Muscle of leg (tissue), 11 donors: Measurements from ENCODE around the gene KANSL2. TPM values are rescaled to one million over a fixed set of nuclear protein-coding genes. Genes with fewer than 3 reads are reported as not detected.
"Not testable (repeated sequence)": the region's sequence is repeated elsewhere in the genome, so short reads cannot be mapped to it uniquely, and the experiment has no call there.

Experiments
- DNase-seq: peaks from one replicate; pipeline ENCODE4 v3.0.0; 2013
- H3K27ac ChIP-seq: one replicate; pipeline ENCODE4 v1.5.1; 2013; ENCODE audit warnings: mild to moderate bottlenecking, low read length, control low read depth
- H3K27me3 ChIP-seq: one replicate; pipeline ENCODE4 v1.6.1; 2013; ENCODE audit warnings: low read length; ENCODE audit not compliant: control insufficient read depth, insufficient read depth
- H3K36me3 ChIP-seq: one replicate; pipeline ENCODE4 v1.6.1; 2013; ENCODE audit warnings: low read length; ENCODE audit not compliant: control insufficient read depth, insufficient read depth
- H3K4me1 ChIP-seq: one replicate; pipeline ENCODE4 v1.6.1; 2013; ENCODE audit warnings: low read length; ENCODE audit not compliant: control insufficient read depth, insufficient read depth
- H3K4me3 ChIP-seq: one replicate; pipeline ENCODE4 v1.5.1; 2013; ENCODE audit warnings: low read length, control low read depth
- H3K9me3 ChIP-seq: replicated peaks from 2 replicates; pipeline ENCODE4 v1.6.1; 2013; ENCODE audit warnings: low read depth, low read length; ENCODE audit not compliant: control insufficient read depth
- WGBS: methylation state at CpG from one replicate; pipeline ENCODE4 v1.1.5; 2013; ENCODE audit warnings: missing lambda C conversion rate; ENCODE audit not compliant: insufficient coverage; 5-methylcytosine and 5-hydroxymethylcytosine counted together
- polyA plus RNA-seq, 8 donors: library from polyadenylated mRNA; unstranded; fragments of 120-200 nt; gene quantifications; one replicate each; pipeline versions ENCODE4 v1.2.1 to v1.2.3, GENCODE V29; 2013; ENCODE audit warnings: inconsistent platforms in 1 of 8, low replicate concordance in 1 of 8; ENCODE audit not compliant: insufficient read length in 8 of 8, insufficient read depth in 1 of 8
- total RNA-seq: library from RNA; stranded (reverse); fragments of 120-200 nt; gene quantifications from one replicate; pipeline ENCODE4 v1.2.4, GENCODE V29; 2013

The KANSL2 gene
- total and polyA plus RNA-seq, 9 donors = 26.1 to 36.6 (median 30.5) TPM

DNA sequence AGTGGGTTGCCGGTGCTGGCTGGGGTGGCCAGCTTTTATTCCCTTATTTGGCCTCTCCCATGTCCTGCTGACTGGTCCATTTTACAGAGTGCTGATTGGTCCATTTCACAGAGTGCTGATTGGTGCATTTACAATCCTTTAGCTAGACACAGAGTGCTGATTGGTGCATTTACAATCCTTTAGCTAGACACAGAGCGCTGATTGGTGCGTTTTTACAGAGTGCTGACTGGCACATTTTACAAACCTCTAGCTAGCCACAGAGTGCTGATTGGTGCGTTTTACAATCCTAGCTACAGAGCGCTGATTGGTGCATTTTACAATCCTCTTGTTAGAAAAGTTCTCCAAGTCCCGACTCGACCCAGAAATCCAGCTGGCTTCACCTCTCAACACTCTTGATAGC, 59.0 kb downstream of the KANSL2 start:
- DNase-seq, H3K4me3 ChIP-seq, H3K27ac ChIP-seq, H3K27me3 ChIP-seq, H3K9me3 ChIP-seq, H3K4me1 ChIP-seq, H3K36me3 ChIP-seq: not testable (repeated sequence)
- 97% methylated on average over 7 of the region's 7 CpGs for whole genome bisulfite sequencing

DNA sequence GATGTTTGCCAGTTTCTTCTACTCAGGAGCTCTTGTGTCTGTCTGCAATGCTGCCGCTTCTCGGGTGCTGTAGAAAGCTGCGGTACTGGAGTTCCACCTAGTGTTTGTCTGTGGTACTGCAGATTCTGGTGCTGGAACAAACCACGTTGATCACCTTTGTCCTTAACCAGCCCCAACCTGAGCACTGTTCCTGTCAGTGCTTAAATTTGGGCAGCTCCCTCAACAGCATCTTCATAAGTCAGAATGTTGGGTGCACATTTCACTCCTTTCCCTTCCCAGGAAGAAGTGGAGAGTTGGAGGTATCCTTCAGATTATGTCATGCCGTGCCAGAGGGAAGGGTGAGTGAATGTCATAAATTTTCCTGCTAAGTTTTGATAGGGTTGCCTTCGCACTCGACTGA, 63.5 kb downstream of the KANSL2 start:
- no CpG with 5 or more reads among the region's 7 CpGs for WGBS
- H3K4me1 ChIP-seq = no peaks in the 10 kb centered on the region
- peaks cover 2% of the 10 kb centered on the region for H3K27me3 ChIP-seq
- DNase-seq = peak; percentile 75
- no peak overlapping the region for H3K4me3 ChIP-seq
- no peak overlapping the region for H3K27ac ChIP-seq
- H3K9me3 ChIP-seq = peaks cover 3% of the 10 kb centered on the region
- H3K36me3 ChIP-seq = no peaks in the 10 kb centered on the region

DNA sequence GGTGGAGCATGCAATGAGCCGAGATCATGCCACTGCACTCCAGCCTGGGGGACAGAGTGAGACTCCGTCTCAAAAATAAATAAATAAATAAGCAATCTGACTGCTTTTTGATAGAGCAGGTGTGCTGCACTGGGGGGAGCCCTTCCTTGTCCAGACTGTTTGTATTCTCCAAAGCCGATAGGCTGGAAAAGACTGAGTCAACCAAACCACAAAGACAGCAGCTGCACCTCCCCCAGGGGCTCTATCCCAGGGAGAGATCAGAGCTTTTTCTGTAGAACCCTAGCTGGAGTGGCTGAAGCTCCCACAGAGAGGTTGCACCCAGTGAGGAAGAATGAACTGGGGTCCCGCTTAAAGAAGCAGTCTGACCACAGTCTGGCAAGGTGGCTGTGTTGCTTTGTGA, 66.4 kb downstream of the KANSL2 start:
- WGBS = no CpG with 5 or more reads among the region's 4 CpGs
- no peaks in the 10 kb centered on the region for H3K36me3 ChIP-seq
- H3K27ac ChIP-seq = no peak overlapping the region
- no peak for DNase-seq
- no peaks in the 10 kb centered on the region for H3K4me1 ChIP-seq
- H3K27me3 ChIP-seq = peaks cover 2% of the 10 kb centered on the region
- H3K9me3 ChIP-seq = peaks cover 3% of the 10 kb centered on the region
- H3K4me3 ChIP-seq = no peak overlapping the region

DNA sequence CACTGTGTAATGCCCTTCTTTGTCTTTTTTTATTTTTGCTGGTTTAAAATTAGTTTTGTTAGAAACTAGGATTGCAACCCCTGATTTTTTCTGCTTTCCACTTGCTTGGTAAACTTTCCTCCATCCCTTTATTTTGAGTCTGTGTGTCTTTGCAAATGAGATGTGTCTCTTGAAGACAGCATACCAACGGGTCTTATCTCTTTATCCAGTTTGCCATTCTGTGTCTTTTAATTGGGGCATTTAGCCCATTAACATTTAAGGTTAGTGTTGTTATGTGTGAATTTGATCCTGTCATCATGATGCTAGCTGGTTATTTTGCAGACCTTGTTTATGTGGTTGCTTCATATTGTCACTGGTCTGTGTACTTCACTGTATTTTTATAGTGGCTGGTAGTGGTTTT, 68.7 kb downstream of the KANSL2 start:
- WGBS = no CpG with 5 or more reads among the region's 1 CpG
- no peak for DNase-seq
- H3K9me3 ChIP-seq = peaks cover 5% of the 10 kb centered on the region
- no peaks in the 10 kb centered on the region for H3K36me3 ChIP-seq
- no peaks in the 10 kb centered on the region for H3K4me1 ChIP-seq
- H3K4me3 ChIP-seq = no peak overlapping the region
- H3K27ac ChIP-seq = no peak overlapping the region
- peaks cover 2% of the 10 kb centered on the region for H3K27me3 ChIP-seq

Other genes starting within 250 kb of the KANSL2 start
- not detected for gene ANP32D, start 209.7 kb downstream of the KANSL2 start, total RNA-seq
- under 1 TPM in 1 of 8 donors, not detected in 7; 0.15 TPM for gene ANP32D, start 209.7 kb downstream of the KANSL2 start, polyA plus RNA-seq
- 0.31 TPM for gene C12orf54, start 199.7 kb downstream of the KANSL2 start, total RNA-seq
- under 1 TPM in 7 of 8 donors, not detected in 1; 0.25 to 0.68 (median 0.38) TPM for gene C12orf54, start 199.7 kb downstream of the KANSL2 start, polyA plus RNA-seq
- not detected for gene OR8S1, start 156.6 kb downstream of the KANSL2 start, total RNA-seq
- not detected for gene OR8S1, start 156.6 kb downstream of the KANSL2 start, polyA plus RNA-seq
- not detected for gene LALBA, start 112.2 kb downstream of the KANSL2 start, total RNA-seq
- gene LALBA, start 112.2 kb downstream of the KANSL2 start, polyA plus RNA-seq = not detected
- gene CCNT1, start 34.5 kb upstream of the KANSL2 start, total RNA-seq = 19.2 TPM
- 10 to 100 TPM; 13.3 to 19.6 (median 16.1) TPM for gene CCNT1, start 34.5 kb upstream of the KANSL2 start, polyA plus RNA-seq
- 25.6 TPM for gene ADCY6, start 106.9 kb upstream of the KANSL2 start, total RNA-seq
- gene ADCY6, start 106.9 kb upstream of the KANSL2 start, polyA plus RNA-seq = 10 to 100 TPM; 30.3 to 46.0 (median 38.3) TPM
- gene CACNB3, start 136.3 kb upstream of the KANSL2 start, total RNA-seq = 10.6 TPM
- 10 to 100 TPM; 15.2 to 30.8 (median 20.2) TPM for gene CACNB3, start 136.3 kb upstream of the KANSL2 start, polyA plus RNA-seq
- gene DDX23, start 169.9 kb upstream of the KANSL2 start, total RNA-seq = 58.8 TPM
- 10 to 100 TPM; 52.9 to 75.1 (median 65.1) TPM for gene DDX23, start 169.9 kb upstream of the KANSL2 start, polyA plus RNA-seq
- 0.22 TPM for gene RND1, start 183.6 kb upstream of the KANSL2 start, total RNA-seq
- gene RND1, start 183.6 kb upstream of the KANSL2 start, polyA plus RNA-seq = under 1 TPM; 0.23 to 0.74 (median 0.54) TPM
- gene FKBP11, start 243.3 kb upstream of the KANSL2 start, total RNA-seq = 18.6 TPM
- gene FKBP11, start 243.3 kb upstream of the KANSL2 start, polyA plus RNA-seq = 10 to 100 TPM; 18.3 to 37.3 (median 24.8) TPM